ENCODE results near the gene ANKRD9. TPM values are rescaled to one million over a fixed set of nuclear protein-coding genes. Genes with fewer than 3 reads are reported as not detected.
"Not testable (repeated sequence)": the region's sequence is repeated elsewhere in the genome, so short reads cannot be mapped to it uniquely, and the experiment has no call there.

ANKRD9 gene
- total RNA-seq, 1 experiment from 2014 or later, result 20.5 TPM

GRCh38 chr14:102541771-102542170 lies 32.2 kb upstream of the ANKRD9 start:
- Histone ChIP-seq H3K4me3 (no peak overlapping the region), H3K36me3 (no peaks in the 10 kb centered on the region)
- DNase-seq, result peak; percentile 62 to 72

GRCh38 chr14:102541029-102541491 lies 31.5 kb upstream of the ANKRD9 start:
- Histone ChIP-seq H3K4me3 (peak overlapping the region; percentile 43; the same call in 1 of the 2 replicates), H3K4me1 (peaks cover 25% of the 10 kb centered on the region)
- not testable (repeated sequence) for H3K27me3 ChIP-seq; DNase-seq; H3K36me3 ChIP-seq; H3K27ac ChIP-seq; H3K9me3 ChIP-seq (replicated peaks)

More at GRCh38 chr14:102541771-102542170, 32.2 kb upstream of the ANKRD9 start:
- Histone ChIP-seq H3K27me3 (no peaks in the 10 kb centered on the region), H3K27ac (no peak overlapping the region), H3K9me3 (replicated peaks) (no peaks in the 10 kb centered on the region), H3K4me1 (peaks cover 25% of the 10 kb centered on the region)

GRCh38 chr14:102540315-102541028 lies 30.9 kb upstream of the ANKRD9 start:
- DNase-seq, result peak; percentile 87 to 91
- H3K9me3 ChIP-seq (replicated peaks), result no peaks in the 10 kb centered on the region
- no peaks in the 10 kb centered on the region for H3K36me3 ChIP-seq
- no peaks in the 10 kb centered on the region for H3K27me3 ChIP-seq
- peak overlapping the region; percentile 43 for H3K4me3 ChIP-seq
- peak overlapping the region; percentile 61 for H3K27ac ChIP-seq
- peaks cover 25% of the 10 kb centered on the region for H3K4me1 ChIP-seq

GRCh38 chr14:102539544-102540314 lies 30.2 kb upstream of the ANKRD9 start:
- H3K4me3 ChIP-seq, result peak overlapping the region; percentile 43
- H3K27ac ChIP-seq, result peak overlapping the region; percentile 61
- no peaks in the 10 kb centered on the region for H3K27me3 ChIP-seq
- H3K9me3 ChIP-seq (replicated peaks), result no peaks in the 10 kb centered on the region
- peak; percentile 96 to 97 for DNase-seq
- no peaks in the 10 kb centered on the region for H3K36me3 ChIP-seq
- peaks cover 25% of the 10 kb centered on the region for H3K4me1 ChIP-seq

GRCh38 chr14:102538602-102539543 lies 29.3 kb upstream of the ANKRD9 start:
- H3K27ac ChIP-seq, result no peak overlapping the region
- no peaks in the 10 kb centered on the region for H3K36me3 ChIP-seq
- H3K4me3 ChIP-seq, result no peak overlapping the region
- H3K27me3 ChIP-seq, result no peaks in the 10 kb centered on the region
- H3K9me3 ChIP-seq (replicated peaks), result no peaks in the 10 kb centered on the region
- no peak for DNase-seq
- peaks cover 25% of the 10 kb centered on the region for H3K4me1 ChIP-seq

- H3K4me3 ChIP-seq, result no peak overlapping the region
- H3K36me3 ChIP-seq, result no peaks in the 10 kb centered on the region
- H3K27me3 ChIP-seq, result no peaks in the 10 kb centered on the region
- H3K9me3 ChIP-seq (replicated peaks), result no peaks in the 10 kb centered on the region
- no peak for DNase-seq
- H3K4me1 ChIP-seq, result peaks cover 25% of the 10 kb centered on the region
- H3K27ac ChIP-seq, result no peak overlapping the region
Measured at GRCh38 chr14:102537981-102538601, 28.5 kb upstream of the ANKRD9 start.

- Histone ChIP-seq H3K27me3 (no peaks in the 10 kb centered on the region), H3K36me3 (no peaks in the 10 kb centered on the region), H3K4me3 (no peak overlapping the region), H3K4me1 (no peaks in the 10 kb centered on the region), H3K9me3 (replicated peaks) (no peaks in the 10 kb centered on the region), H3K27ac (no peak overlapping the region)
- no peak for DNase-seq
Measured at GRCh38 chr14:102532204-102532658, 22.7 kb upstream of the ANKRD9 start.

- Histone ChIP-seq H3K4me3 (no peak overlapping the region), H3K4me1 (peaks cover under 1% of the 10 kb centered on the region; the same call in 1 of the 2 replicates), H3K27me3 (no peaks in the 10 kb centered on the region), H3K9me3 (replicated peaks) (no peaks in the 10 kb centered on the region), H3K36me3 (no peaks in the 10 kb centered on the region), H3K27ac (no peak overlapping the region)
- DNase-seq, result no peak
Measured at GRCh38 chr14:102530828-102531478, 21.4 kb upstream of the ANKRD9 start.

GRCh38 chr14:102528431-102529170 lies 19.0 kb upstream of the ANKRD9 start:
- no peaks in the 10 kb centered on the region for H3K9me3 ChIP-seq (replicated peaks)
- DNase-seq, result no peak
- no peaks in the 10 kb centered on the region for H3K36me3 ChIP-seq
- H3K4me1 ChIP-seq, result peaks cover 4% of the 10 kb centered on the region; the same call in 1 of the 2 replicates
- H3K27me3 ChIP-seq, result no peaks in the 10 kb centered on the region
- H3K27ac ChIP-seq, result no peak overlapping the region
- H3K4me3 ChIP-seq, result no peak overlapping the region

GRCh38 chr14:102525929-102526497 lies 16.4 kb upstream of the ANKRD9 start:
- Histone ChIP-seq H3K4me1 (peaks cover 4% of the 10 kb centered on the region; the same call in 1 of the 2 replicates), H3K36me3 (no peaks in the 10 kb centered on the region), H3K9me3 (replicated peaks) (no peaks in the 10 kb centered on the region), H3K27me3 (no peaks in the 10 kb centered on the region), H3K27ac (peak overlapping the region; percentile 20; the same call in 1 of the 2 replicates), H3K4me3 (peak overlapping the region; percentile 61)
- DNase-seq, result no peak

- Histone ChIP-seq H3K27me3 (no peaks in the 10 kb centered on the region), H3K36me3 (no peaks in the 10 kb centered on the region), H3K4me3 (peak overlapping the region; percentile 61), H3K4me1 (peaks cover 4% of the 10 kb centered on the region; the same call in 1 of the 2 replicates), H3K27ac (peak overlapping the region; percentile 20; the same call in 1 of the 2 replicates), H3K9me3 (replicated peaks) (no peaks in the 10 kb centered on the region)
- peak; percentile 60 to 74 for DNase-seq
Measured at GRCh38 chr14:102525219-102525928, 15.8 kb upstream of the ANKRD9 start.

Measured in SJCRH30 (cell line).